Stimulated activated CD4-positive, alpha-beta T cell treated with anti-CD3 and anti-CD28 coated beads, Interleukin-4, amount 100 ng/mL, for 48 hours (primary cell): ENCODE results near the gene DESI2.

Source experiments
- DNase-seq, 2 donors: peaks; one replicate each; pipeline ENCODE4 v3.0.0-alpha.2; 2020; ENCODE audit warnings: low read depth in 2 of 2

Gene DESI2

DNA sequence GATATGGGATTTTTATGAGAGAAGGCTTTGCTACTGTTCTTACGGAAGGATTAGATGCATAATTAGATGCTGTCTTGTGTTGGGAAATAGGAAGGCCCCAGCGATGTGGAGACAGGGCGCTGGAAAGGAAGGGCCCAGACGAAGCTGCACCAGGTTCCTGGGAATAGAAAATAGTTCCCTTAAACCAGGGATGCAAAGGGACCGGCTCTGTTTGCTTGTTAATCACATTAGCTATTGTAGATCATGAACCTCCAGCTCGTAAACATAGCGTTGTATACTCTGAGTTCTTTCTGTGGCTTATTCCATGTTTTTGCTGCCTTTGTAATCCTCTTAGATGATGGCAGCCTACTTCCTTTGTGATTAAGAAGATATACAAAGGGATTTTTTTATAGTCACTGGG, 102.7 kb downstream of the DESI2 start:
- no peak for DNase-seq

DNA sequence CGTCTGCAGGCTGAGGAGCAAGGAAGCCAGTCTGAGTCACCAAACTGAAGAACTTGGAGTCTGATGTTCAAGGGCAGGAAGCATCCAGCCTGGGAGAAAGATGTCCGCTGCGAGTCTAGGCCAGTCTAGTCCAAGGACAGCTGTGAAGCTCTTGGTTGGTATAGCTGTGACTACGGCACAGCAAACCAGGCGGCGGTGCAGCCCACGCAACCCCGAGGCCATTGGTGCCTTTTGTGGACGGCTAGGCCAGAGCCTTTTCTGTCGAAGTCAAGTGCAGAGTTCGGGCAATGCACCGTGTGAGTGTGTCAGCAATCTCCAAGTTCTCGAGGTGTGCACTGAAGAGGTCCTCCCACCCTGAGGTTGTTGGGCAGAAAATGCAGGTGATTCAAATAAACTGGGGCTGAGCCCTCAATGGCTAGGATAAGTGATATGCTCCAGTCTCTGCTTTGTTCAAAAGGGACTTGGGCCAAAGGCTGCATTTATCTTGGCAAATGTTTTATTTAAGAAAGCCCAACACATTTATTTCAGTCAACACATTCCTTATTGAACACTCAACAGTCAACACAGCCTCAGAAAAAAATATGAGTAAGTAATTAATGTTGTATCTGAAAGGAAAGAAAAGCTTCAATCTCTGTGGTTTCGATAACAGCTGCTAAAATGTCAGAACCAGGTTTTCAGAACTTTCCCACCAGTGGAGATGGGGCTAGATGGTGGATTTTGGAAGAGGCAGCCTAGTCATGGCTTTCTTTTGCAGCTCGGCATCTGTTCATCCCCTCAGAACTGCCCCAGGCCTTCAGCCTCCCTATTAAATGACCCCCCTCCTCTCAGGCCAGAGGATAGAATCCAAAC, 104.4 kb downstream of the DESI2 start:
- DNase-seq: no peak
